Measurements from ENCODE around the gene AKAP1. TPM values are rescaled to one million over a fixed set of nuclear protein-coding genes. Genes with fewer than 3 reads are reported as not detected.

AKAP1 gene
- total and polyA plus RNA-seq, 9 of the 15 experiments (the other 6 are each of a cell fraction or from before 2014, with no cell fraction given) = 12.9 to 63.8 (median 36.4) TPM

GRCh38 chr17:57085448-57086068 is 512 bp downstream of the AKAP1 start (continued):
- TF ChIP-seq PKNOX1 (IDR thresholded peaks at IDR 0.05) = peak; percentile 52; the same call in 1 of the 2 replicates
- no peak for TF ChIP-seq RBM17 (IDR thresholded peaks at IDR 0.05; ENCODE audit: borderline replicate concordance, low read depth, low read length)
- peak; percentile 44; the same call in 1 of the 2 replicates for TF ChIP-seq ZBTB17 (CRISPR knock-in tag; IDR thresholded peaks at IDR 0.05)
- no peak for TF ChIP-seq JUND (IDR thresholded peaks at IDR 0.05; ENCODE audit: borderline replicate concordance, low read depth, low read length)
- no peak for TF ChIP-seq JUND (tag; IDR thresholded peaks at IDR 0.05; ENCODE audit: borderline replicate concordance, low read depth, low read length)
- no peak for TF ChIP-seq ETV5 (CRISPR knock-in tag; IDR thresholded peaks at IDR 0.05; ENCODE audit: low read depth)
- TF ChIP-seq CEBPB (tag; IDR thresholded peaks at IDR 0.05) = peak; percentile 14; the same call in 1 of the 2 replicates
- no peak for TF ChIP-seq XRCC3 (IDR thresholded peaks at IDR 0.05)
- peak; percentile 51; the same call in 1 of the 2 replicates for TF ChIP-seq CREB1 (IDR thresholded peaks at IDR 0.05)
- peak; percentile 64 for TF ChIP-seq CREB1 (CRISPR knock-in tag; IDR thresholded peaks at IDR 0.05)
- TF ChIP-seq, protein P1, sequence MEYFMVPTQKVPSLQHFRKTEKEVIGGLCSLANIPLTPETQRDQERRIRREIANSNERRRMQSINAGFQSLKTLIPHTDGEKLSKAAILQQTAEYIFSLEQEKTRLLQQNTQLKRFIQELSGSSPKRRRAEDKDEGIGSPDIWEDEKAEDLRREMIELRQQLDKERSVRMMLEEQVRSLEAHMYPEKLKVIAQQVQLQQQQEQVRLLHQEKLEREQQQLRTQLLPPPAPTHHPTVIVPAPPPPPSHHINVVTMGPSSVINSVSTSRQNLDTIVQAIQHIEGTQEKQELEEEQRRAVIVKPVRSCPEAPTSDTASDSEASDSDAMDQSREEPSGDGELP (CRISPR knock-in tag; IDR thresholded peaks at IDR 0.05; ENCODE audit: borderline replicate concordance) = peak; percentile 51; the same call in 1 of the 2 replicates
- TF ChIP-seq RB1 (IDR thresholded peaks at IDR 0.05; ENCODE audit: low read depth) = peak; percentile 32; the same call in 1 of the 2 replicates
- peak; percentile 21; the same call in 1 of the 2 replicates for TF ChIP-seq CEBPG (CRISPR knock-in tag; IDR thresholded peaks at IDR 0.05)
- no peak for TF ChIP-seq CEBPG (tag; conservative IDR thresholded peaks at IDR 0.05 in 1 of 2, IDR thresholded peaks at IDR 0.05 in 1 of 2)
- peak; percentile 58 for TF ChIP-seq CREM (IDR thresholded peaks at IDR 0.05; ENCODE audit: low read depth)
- TF ChIP-seq MAZ (CRISPR knock-in tag; conservative IDR thresholded peaks at IDR 0.05 in 1 of 2, IDR thresholded peaks at IDR 0.05 in 1 of 2) = peak in 1 of 2 experiments; percentile 22; a peak in 3 of 4 replicates
- no peak for TF ChIP-seq ZNF12 (CRISPR knock-in tag; IDR thresholded peaks at IDR 0.05)
- 0 out of 2 replicates have a peak, but pooled peaks have one; percentile 28 for TF ChIP-seq NCOA6 (IDR thresholded peaks at IDR 0.05)
- TF ChIP-seq, protein P2, sequence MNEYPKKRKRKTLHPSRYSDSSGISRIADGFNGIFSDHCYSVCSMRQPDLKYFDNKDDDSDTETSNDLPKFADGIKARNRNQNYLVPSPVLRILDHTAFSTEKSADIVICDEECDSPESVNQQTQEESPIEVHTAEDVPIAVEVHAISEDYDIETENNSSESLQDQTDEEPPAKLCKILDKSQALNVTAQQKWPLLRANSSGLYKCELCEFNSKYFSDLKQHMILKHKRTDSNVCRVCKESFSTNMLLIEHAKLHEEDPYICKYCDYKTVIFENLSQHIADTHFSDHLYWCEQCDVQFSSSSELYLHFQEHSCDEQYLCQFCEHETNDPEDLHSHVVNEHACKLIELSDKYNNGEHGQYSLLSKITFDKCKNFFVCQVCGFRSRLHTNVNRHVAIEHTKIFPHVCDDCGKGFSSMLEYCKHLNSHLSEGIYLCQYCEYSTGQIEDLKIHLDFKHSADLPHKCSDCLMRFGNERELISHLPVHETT (CRISPR knock-in tag; conservative IDR thresholded peaks at IDR 0.05 in 1 of 2, IDR thresholded peaks at IDR 0.05 in 1 of 2) = no peak
- no peak for TF ChIP-seq BRCA1 (IDR thresholded peaks at IDR 0.05)
- TF ChIP-seq BRCA1 (CRISPR knock-in tag; IDR thresholded peaks at IDR 0.05) = no peak
- 0 out of 2 replicates have a peak, but pooled peaks have one; percentile 25 for TF ChIP-seq SMARCA4 (IDR thresholded peaks at IDR 0.05)
- 0 out of 2 replicates have a peak, but pooled peaks have one; percentile 30 for TF ChIP-seq RBM14 (IDR thresholded peaks at IDR 0.05; ENCODE audit: borderline replicate concordance, insufficient read depth, low read depth, low read length)
- TF ChIP-seq, protein P3, sequence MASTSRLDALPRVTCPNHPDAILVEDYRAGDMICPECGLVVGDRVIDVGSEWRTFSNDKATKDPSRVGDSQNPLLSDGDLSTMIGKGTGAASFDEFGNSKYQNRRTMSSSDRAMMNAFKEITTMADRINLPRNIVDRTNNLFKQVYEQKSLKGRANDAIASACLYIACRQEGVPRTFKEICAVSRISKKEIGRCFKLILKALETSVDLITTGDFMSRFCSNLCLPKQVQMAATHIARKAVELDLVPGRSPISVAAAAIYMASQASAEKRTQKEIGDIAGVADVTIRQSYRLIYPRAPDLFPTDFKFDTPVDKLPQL (IDR thresholded peaks at IDR 0.05; ENCODE audit: extremely low read depth, insufficient read length) = no peak
- TF ChIP-seq MCM2 (IDR thresholded peaks at IDR 0.05; ENCODE audit: low read depth) = no peak

All from K562 (cell line).